Lung (tissue), 12 donors: ENCODE results near the gene TINCR. TPM values are rescaled to one million over a fixed set of nuclear protein-coding genes. Genes with fewer than 3 reads are reported as not detected.

Source experiments
- ATAC-seq: fragments of 200-7000 bp; cut with Tn5 transposase; one replicate; pipeline ENCODE4 v1.9.1; 2020; ENCODE audit warnings: moderate number of reproducible peaks; ENCODE audit not compliant: insufficient read depth, low FRiP score
- DNase-seq, 3 donors: peaks; one replicate each; pipeline ENCODE4 v3.0.0-alpha.2; 2013 to 2017
- H3K27ac ChIP-seq, 2 donors: one replicate each; pipeline ENCODE4 v1.5.1; 2013; ENCODE audit warnings: mild to moderate bottlenecking in 2 of 2, moderate library complexity in 2 of 2, control low read depth in 1 of 2, inconsistent platforms in 1 of 2, low read depth in 1 of 2, low read length in 1 of 2
- H3K27me3 ChIP-seq, 3 donors: one replicate each; pipeline ENCODE4 v1.5.1; 2013; ENCODE audit warnings: low read length in 2 of 3; ENCODE audit not compliant: control insufficient read depth in 3 of 3, insufficient read depth in 3 of 3
- H3K36me3 ChIP-seq, 4 donors: one replicate each; pipeline ENCODE4 v1.5.1; 2013; ENCODE audit warnings: low read length in 4 of 4, mild to moderate bottlenecking in 1 of 4, moderate library complexity in 1 of 4; ENCODE audit not compliant: control insufficient read depth in 4 of 4, insufficient read depth in 4 of 4
- H3K4me1 ChIP-seq, 5 donors: one replicate each; pipeline ENCODE4 v1.5.1; 2013; ENCODE audit warnings: low read length in 5 of 5, mild to moderate bottlenecking in 2 of 5, moderate library complexity in 1 of 5; ENCODE audit not compliant: control insufficient read depth in 5 of 5, insufficient read depth in 5 of 5
- H3K4me3 ChIP-seq: one replicate; pipeline ENCODE4 v1.5.1; 2013; ENCODE audit warnings: mild to moderate bottlenecking, control low read depth, moderate library complexity
- H3K9ac ChIP-seq, 2 donors: one replicate each; pipeline ENCODE4 v1.5.1; 2013; ENCODE audit warnings: low read length in 2 of 2, control low read depth in 1 of 2; ENCODE audit not compliant: insufficient read depth in 1 of 2
- H3K9me3 ChIP-seq, 4 donors: one replicate each; pipeline ENCODE4 v1.5.1; 2013; ENCODE audit warnings: low read length in 3 of 4, mild to moderate bottlenecking in 1 of 4, moderate library complexity in 1 of 4; ENCODE audit not compliant: control insufficient read depth in 4 of 4, insufficient read depth in 3 of 4
- CTCF ChIP-seq: IDR thresholded peaks from 2 replicates; pipeline ENCODE4 v1.5.1; 2012; ENCODE audit warnings: mild to moderate bottlenecking; ENCODE audit errors: control extremely low read depth, extremely low read depth
- WGBS, 2 donors: extraction: QIAGEN DNeasy Blood & Tissue Kit; methylation state at CpG; one replicate each; pipeline ENCODE4 v1.1.7; 2013; 5-methylcytosine and 5-hydroxymethylcytosine counted together
- polyA plus RNA-seq, 2 donors: library from polyadenylated mRNA; stranded (reverse); fragments of 200-250 nt; gene quantifications; one replicate each; pipeline ENCODE4 v1.2.1, GENCODE V29; 2013
- total RNA-seq, 2 donors: library from RNA; depleted of rRNA in 1 of 2; stranded (reverse); fragments of >200 nt in 1 of 2; gene quantifications; one replicate each; pipeline ENCODE4 v1.2.1, GENCODE V29; 2014 to 2021
- donor health status: control.
- donor health status: control.
- donor health status: Bipolar disorder and iron deficiency.
- donor health status: healthy.
- donor health status: DM: yes; HTN: yes; CAD: no.

TINCR gene
- total and polyA plus RNA-seq, 4 donors = 1.0 to 2.0 (median 1.9) TPM

GRCh38 chr19:5536337-5536894, 31.3 kb downstream of the TINCR start:
- Histone ChIP-seq H3K27me3 (peaks cover 0 to 3% (median 2%) of the 10 kb centered on the region in 3 donors), H3K27ac (peak overlapping the region in 1 of 2 donors; percentile 52), H3K9me3 (peaks cover 0 to 26% (median 8%) of the 10 kb centered on the region in 4 donors), H3K4me3 (no peak overlapping the region), H3K9ac (no peak overlapping the region), H3K4me1 (peaks cover 0 to 8% (median 0%) of the 10 kb centered on the region in 5 donors), H3K36me3 (no peaks in the 10 kb centered on the region)
- no peak for ATAC-seq
- TF ChIP-seq CTCF = no peak
- peak; percentile 73 to 86 (median 81) for DNase-seq
- 5 to 7% methylated on average over 34 to 38 of the region's 38 CpGs for WGBS, 2 donors

GRCh38 chr19:5534787-5535586, 32.8 kb downstream of the TINCR start:
- H3K27me3 ChIP-seq = peaks cover 0 to 3% (median 0%) of the 10 kb centered on the region in 3 donors
- WGBS, 2 donors = 80 to 88% methylated on average over 9 of the region's 9 CpGs

GRCh38 chr19:5533257-5533656, 34.5 kb downstream of the TINCR start:
- peaks cover 0 to 8% (median 0%) of the 10 kb centered on the region in 5 donors for H3K4me1 ChIP-seq
- peaks cover 0 to 26% (median 8%) of the 10 kb centered on the region in 4 donors for H3K9me3 ChIP-seq
- ATAC-seq (no peak), DNase-seq (no peak)
- no peak for TF ChIP-seq CTCF
- 95 to 98% methylated on average over 3 of the region's 3 CpGs for WGBS, 2 donors
- H3K36me3 ChIP-seq = no peaks in the 10 kb centered on the region
- H3K27me3 ChIP-seq = no peaks in the 10 kb centered on the region
- no peak overlapping the region for H3K4me3 ChIP-seq
- H3K27ac ChIP-seq = no peak overlapping the region
- no peak overlapping the region for H3K9ac ChIP-seq

More at GRCh38 chr19:5534787-5535586, 32.8 kb downstream of the TINCR start:
- no peak overlapping the region for H3K9ac ChIP-seq
- H3K4me3 ChIP-seq = no peak overlapping the region
- H3K4me1 ChIP-seq = peaks cover 0 to 8% (median 0%) of the 10 kb centered on the region in 5 donors
- no peak overlapping the region for H3K27ac ChIP-seq
- DNase-seq = no peak
- H3K9me3 ChIP-seq = peaks cover 0 to 26% (median 8%) of the 10 kb centered on the region in 4 donors
- TF ChIP-seq CTCF = no peak
- H3K36me3 ChIP-seq = no peaks in the 10 kb centered on the region
- ATAC-seq = no peak
